KMS-11 (cell line): ENCODE measurements around the gene SLC39A6.

Experiments used
- H2AFZ ChIP-seq: fragments of 200-600 bp; sonication (generic); 2 replicates; pipeline ENCODE4 v1.6.1; 2016; ENCODE audit warnings: antibody characterized with exemption, mixed run types, low read depth
- H3K27ac ChIP-seq: fragments of 200-600 bp; sonication (generic); 2 replicates; pipeline ENCODE4 v1.6.1; 2016; ENCODE audit warnings: mild to moderate bottlenecking, mixed run types
- H3K27me3 ChIP-seq: fragments of 200-600 bp; sonication (generic); 2 replicates; pipeline ENCODE4 v1.6.1; 2017; ENCODE audit warnings: mild to moderate bottlenecking, low read depth, mixed run types, moderate library complexity; ENCODE audit not compliant: insufficient read depth
- H3K36me3 ChIP-seq: fragments of 200-600 bp; sonication (generic); 2 replicates; pipeline ENCODE4 v1.6.1; 2017; ENCODE audit warnings: mild to moderate bottlenecking, mixed run types; ENCODE audit not compliant: insufficient read depth
- H3K4me1 ChIP-seq: fragments of 200-600 bp; sonication (generic); 2 replicates; pipeline ENCODE4 v1.6.1; 2016; ENCODE audit warnings: mild to moderate bottlenecking, low read depth, mixed run types; ENCODE audit not compliant: poor library complexity, severe bottlenecking
- H3K4me2 ChIP-seq: fragments of 200-600 bp; sonication (generic); 2 replicates; pipeline ENCODE4 v1.7.0; 2016; ENCODE audit warnings: mild to moderate bottlenecking, mixed run types
- H3K4me3 ChIP-seq: fragments of 200-600 bp; sonication (generic); IDR thresholded peaks from 2 replicates; pipeline ENCODE4 v1.6.1; 2017; ENCODE audit warnings: low read depth, low read length, mixed read lengths; ENCODE audit not compliant: insufficient read depth
- H3K79me2 ChIP-seq: fragments of 200-600 bp; sonication (generic); 2 replicates; pipeline ENCODE4 v1.6.1; 2016; ENCODE audit warnings: low read depth, mixed run types; ENCODE audit not compliant: insufficient read depth
- H3K9ac ChIP-seq: fragments of 200-600 bp; sonication (generic); 2 replicates; pipeline ENCODE4 v1.6.1; 2016; ENCODE audit warnings: mild to moderate bottlenecking, mixed run types
- H4K20me1 ChIP-seq: fragments of 200-600 bp; sonication (generic); 2 replicates; pipeline ENCODE4 v1.6.1; 2016; ENCODE audit warnings: mild to moderate bottlenecking, mixed run types; ENCODE audit not compliant: insufficient read depth
- TF ChIP-seq, protein P1 (sequence below): fragments of 200-600 bp; sonication (generic); conservative IDR thresholded peaks from 2 replicates; pipeline ENCODE4 v1.6.1; 2017; ENCODE audit warnings: low read depth, mild to moderate bottlenecking, antibody characterized with exemption, low read length, moderate library complexity, mixed read lengths

Gene SLC39A6

GRCh38 chr18:36160959-36161371 is 31.8 kb upstream of the SLC39A6 start:
- TF ChIP-seq, protein P1, sequence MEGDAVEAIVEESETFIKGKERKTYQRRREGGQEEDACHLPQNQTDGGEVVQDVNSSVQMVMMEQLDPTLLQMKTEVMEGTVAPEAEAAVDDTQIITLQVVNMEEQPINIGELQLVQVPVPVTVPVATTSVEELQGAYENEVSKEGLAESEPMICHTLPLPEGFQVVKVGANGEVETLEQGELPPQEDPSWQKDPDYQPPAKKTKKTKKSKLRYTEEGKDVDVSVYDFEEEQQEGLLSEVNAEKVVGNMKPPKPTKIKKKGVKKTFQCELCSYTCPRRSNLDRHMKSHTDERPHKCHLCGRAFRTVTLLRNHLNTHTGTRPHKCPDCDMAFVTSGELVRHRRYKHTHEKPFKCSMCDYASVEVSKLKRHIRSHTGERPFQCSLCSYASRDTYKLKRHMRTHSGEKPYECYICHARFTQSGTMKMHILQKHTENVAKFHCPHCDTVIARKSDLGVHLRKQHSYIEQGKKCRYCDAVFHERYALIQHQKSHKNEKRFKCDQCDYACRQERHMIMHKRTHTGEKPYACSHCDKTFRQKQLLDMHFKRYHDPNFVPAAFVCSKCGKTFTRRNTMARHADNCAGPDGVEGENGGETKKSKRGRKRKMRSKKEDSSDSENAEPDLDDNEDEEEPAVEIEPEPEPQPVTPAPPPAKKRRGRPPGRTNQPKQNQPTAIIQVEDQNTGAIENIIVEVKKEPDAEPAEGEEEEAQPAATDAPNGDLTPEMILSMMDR = no peak
- Histone ChIP-seq H2AFZ (no peak overlapping the region), H3K9ac (no peak overlapping the region), H4K20me1 (no peaks in the 10 kb centered on the region), H3K4me1 (no peaks in the 10 kb centered on the region), H3K27me3 (no peaks in the 10 kb centered on the region), H3K36me3 (peaks cover 12% of the 10 kb centered on the region; the same call in 1 of the 2 replicates), H3K79me2 (no peaks in the 10 kb centered on the region), H3K27ac (no peak overlapping the region), H3K4me3 (no peak overlapping the region), H3K4me2 (no peak overlapping the region)

- H3K79me2 ChIP-seq = no peaks in the 10 kb centered on the region
- H3K27me3 ChIP-seq = no peaks in the 10 kb centered on the region
- H4K20me1 ChIP-seq = no peaks in the 10 kb centered on the region
- no peak overlapping the region for H3K9ac ChIP-seq
- TF ChIP-seq, protein P1 = no peak
- H3K36me3 ChIP-seq = peaks cover 12% of the 10 kb centered on the region; the same call in 1 of the 2 replicates
- H3K4me1 ChIP-seq = peaks cover 5% of the 10 kb centered on the region
- no peak overlapping the region for H3K27ac ChIP-seq
- H3K4me3 ChIP-seq = no peak overlapping the region
- no peak overlapping the region for H3K4me2 ChIP-seq
- no peak overlapping the region for H2AFZ ChIP-seq
These were observed 29.2 kb upstream of the SLC39A6 start for GRCh38 chr18:36158266-36158867.

DNA sequence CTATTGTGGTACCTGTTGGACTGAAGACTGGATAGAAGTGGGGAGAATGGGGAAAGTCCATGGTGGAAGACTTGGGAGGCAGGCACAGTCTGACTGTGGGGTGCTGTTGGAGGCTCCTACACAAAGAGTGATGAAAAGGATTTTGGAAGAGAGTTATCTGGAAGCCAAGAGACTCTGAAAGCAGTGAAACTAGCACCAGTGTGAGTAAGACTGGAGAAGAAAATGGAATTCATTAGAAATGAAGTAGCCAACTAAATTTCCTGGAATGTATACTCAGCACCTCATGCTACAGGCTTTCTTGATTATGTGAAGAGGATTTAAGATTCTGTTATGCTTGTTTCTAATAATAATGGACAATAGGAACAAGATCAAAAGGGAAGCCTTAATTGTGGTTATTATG is 28.3 kb upstream of the SLC39A6 start:
- TF ChIP-seq, protein P1 = no peak
- H3K4me1 ChIP-seq = peaks cover 14% of the 10 kb centered on the region
- H3K4me3 ChIP-seq = no peak overlapping the region
- no peaks in the 10 kb centered on the region for H3K79me2 ChIP-seq
- no peak overlapping the region for H2AFZ ChIP-seq
- H3K4me2 ChIP-seq = no peak overlapping the region
- peaks cover 10% of the 10 kb centered on the region; the same call in 1 of the 2 replicates for H3K36me3 ChIP-seq
- no peak overlapping the region for H3K27ac ChIP-seq
- no peaks in the 10 kb centered on the region for H4K20me1 ChIP-seq
- no peak overlapping the region for H3K9ac ChIP-seq
- H3K27me3 ChIP-seq = no peaks in the 10 kb centered on the region

GRCh38 chr18:36155851-36156757 is 27.0 kb upstream of the SLC39A6 start:
- Histone ChIP-seq H4K20me1 (no peaks in the 10 kb centered on the region), H3K79me2 (no peaks in the 10 kb centered on the region), H3K4me3 (no peak overlapping the region), H3K9ac (no peak overlapping the region), H3K36me3 (peaks cover 10% of the 10 kb centered on the region; the same call in 1 of the 2 replicates), H3K27me3 (no peaks in the 10 kb centered on the region), H3K4me2 (no peak overlapping the region), H2AFZ (no peak overlapping the region), H3K27ac (no peak overlapping the region), H3K4me1 (peaks cover 27% of the 10 kb centered on the region)
- TF ChIP-seq, protein P1 = no peak
